ENCODE results near the gene C10orf90.

GRCh38 chr10:126705131-126705530 lies 34.6 kb upstream of the C10orf90 start:
- TF ChIP-seq CTCF (IDR thresholded peaks at IDR 0.05) (no peak), POLR2A (IDR thresholded peaks at IDR 0.05) (no peak)

All from Peyer's patch (tissue), 4 donors.